ENCODE data around the gene NPHP4.

NPHP4 gene

GRCh38 chr1:5913078-5913845 lies 79.0 kb downstream of the NPHP4 start:
- no peak for DNase-seq (ENCODE audit: low read depth in 2 of 2)

GRCh38 chr1:5911871-5912271 lies 80.4 kb downstream of the NPHP4 start:
- no peak for DNase-seq (ENCODE audit: low read depth in 2 of 2)

- no peak for DNase-seq (ENCODE audit: low read depth in 2 of 2)
Measured at GRCh38 chr1:5911157-5911556, 81.1 kb downstream of the NPHP4 start.

DNA sequence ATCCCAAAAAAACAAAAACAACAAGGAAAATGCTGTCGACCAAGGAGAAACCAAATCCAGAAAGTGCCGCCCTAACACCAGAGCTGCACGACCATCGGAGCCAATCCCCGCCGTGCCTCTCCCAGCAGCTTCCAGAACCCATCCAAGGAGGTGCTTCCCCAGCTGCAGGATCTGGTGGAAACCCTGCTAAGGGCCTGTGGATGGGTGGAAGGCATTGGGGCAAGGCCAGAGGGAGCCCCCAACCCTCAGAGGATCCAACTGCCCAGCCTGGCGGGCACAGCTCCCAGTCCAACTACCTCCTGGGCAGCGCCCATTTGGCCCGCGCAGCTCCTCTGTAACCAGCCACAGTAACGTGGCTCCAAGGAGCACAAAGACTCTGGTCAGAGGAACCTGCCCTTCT lies 81.6 kb downstream of the NPHP4 start:
- no peak for DNase-seq (ENCODE audit: low read depth in 2 of 2)

- DNase-seq (ENCODE audit: low read depth in 2 of 2): no peak
Measured at GRCh38 chr1:5910276-5910620, 82.0 kb downstream of the NPHP4 start.

GRCh38 chr1:5909576-5910275 lies 82.5 kb downstream of the NPHP4 start:
- no peak for DNase-seq (ENCODE audit: low read depth in 2 of 2)

- DNase-seq (ENCODE audit: low read depth in 2 of 2): no peak
Measured at GRCh38 chr1:5908461-5909375, 83.5 kb downstream of the NPHP4 start.

DNA sequence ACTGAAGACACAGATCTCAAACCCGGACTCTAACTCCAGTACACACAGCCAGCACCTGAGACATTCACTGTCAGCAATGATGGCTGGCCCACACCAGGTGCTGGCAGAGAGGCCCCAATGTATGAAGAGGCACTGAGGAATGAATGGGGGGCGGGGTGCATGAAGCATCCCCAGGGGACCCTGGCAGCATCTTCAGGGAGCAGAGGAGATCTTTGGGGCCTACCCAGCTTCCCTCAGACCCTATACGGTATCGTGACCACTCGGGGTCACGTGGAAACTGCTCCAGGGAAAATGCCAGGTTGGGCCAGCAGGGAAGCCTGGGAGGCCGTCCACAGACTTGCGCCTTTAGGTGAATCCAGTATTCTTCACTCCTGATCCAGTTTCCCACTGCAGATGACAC lies 84.3 kb downstream of the NPHP4 start:
- no peak for DNase-seq (ENCODE audit: low read depth in 2 of 2)

DNA sequence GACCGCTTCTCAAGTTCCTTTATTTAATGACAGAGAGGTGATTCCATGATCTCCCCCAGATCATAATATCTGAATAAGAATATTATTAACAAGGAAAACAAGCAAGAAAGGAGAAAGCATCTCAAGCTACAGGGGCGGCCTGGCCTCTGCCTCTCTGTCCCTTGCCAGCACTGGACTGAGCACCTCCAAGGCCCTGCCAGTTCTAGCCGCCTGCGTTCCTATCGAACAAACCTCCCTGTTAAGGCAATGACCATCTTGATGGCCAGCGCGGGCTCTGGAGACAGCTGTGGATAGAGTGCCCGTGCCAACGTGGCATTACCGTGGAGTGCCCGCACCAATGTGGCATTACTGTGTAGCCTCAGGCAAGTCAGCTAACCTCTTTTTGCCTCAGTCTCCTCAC lies 84.8 kb downstream of the NPHP4 start:
- no peak for DNase-seq (ENCODE audit: low read depth in 2 of 2)

- no peak for DNase-seq (ENCODE audit: low read depth in 2 of 2)
Measured at GRCh38 chr1:5906966-5907365, 85.3 kb downstream of the NPHP4 start.

GRCh38 chr1:5906116-5906515 lies 86.1 kb downstream of the NPHP4 start:
- no peak for DNase-seq (ENCODE audit: low read depth in 2 of 2)

DNA sequence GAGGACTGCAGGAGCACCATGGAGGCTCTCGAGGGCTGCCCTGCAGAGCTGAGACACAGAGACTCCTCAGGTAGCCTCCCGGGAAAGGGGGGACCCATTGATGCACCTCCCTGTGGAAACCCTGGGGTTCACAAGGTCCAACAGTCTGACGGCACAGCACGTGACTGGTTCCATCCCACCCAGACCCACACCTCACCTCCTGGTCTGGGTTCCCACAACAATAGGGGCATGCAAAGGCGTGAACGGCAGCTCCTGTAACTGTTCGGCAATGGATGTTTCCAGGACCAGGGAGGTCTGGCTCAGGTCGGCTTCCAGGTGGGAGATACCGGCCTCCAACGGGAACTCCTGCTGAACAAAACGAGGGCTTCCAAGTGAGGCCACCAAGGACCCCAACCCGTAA lies 86.8 kb downstream of the NPHP4 start:
- DNase-seq (ENCODE audit: low read depth in 2 of 2): no peak

DNA sequence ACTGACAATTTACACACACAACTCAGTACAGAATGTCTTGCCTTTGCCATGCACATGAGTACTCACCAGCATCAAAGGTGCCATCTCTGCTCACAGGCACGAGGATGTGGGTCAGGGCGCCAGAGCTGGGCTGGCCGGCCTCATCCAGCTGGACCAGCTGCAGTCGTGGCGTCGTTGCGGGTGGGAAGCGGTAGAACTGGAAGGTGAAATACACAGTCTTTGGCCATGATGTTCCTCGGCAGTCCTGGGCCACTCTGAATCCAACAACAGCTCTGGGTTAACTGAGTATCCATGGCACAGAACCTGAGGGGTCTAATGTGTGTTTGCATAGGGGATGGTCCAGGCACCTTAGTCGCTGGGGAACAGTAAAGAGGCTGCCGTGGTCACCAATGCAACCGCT lies 87.7 kb downstream of the NPHP4 start:
- no peak for DNase-seq (ENCODE audit: low read depth in 2 of 2)

DNA sequence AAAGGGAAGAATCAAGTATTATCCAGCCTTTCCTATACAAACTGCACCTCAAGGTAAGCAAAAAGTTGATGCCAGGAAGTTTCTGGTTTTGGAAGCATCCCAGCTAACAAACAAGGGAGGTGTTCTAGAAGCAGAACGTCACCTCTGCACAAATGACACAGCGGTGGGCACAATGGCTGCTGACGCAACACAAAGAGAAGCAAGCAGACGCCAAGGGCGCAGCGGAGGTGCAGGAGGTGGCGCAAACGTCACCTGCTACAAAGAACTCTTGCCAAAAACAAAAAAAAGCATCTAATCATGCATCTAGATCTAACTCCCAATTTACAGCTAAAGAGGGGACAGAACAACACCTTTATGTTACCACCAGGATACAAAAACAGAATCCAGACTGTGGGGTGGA lies 88.5 kb downstream of the NPHP4 start:
- DNase-seq (ENCODE audit: low read depth in 2 of 2): no peak

GRCh38 chr1:5903031-5903430 lies 89.2 kb downstream of the NPHP4 start:
- DNase-seq (ENCODE audit: low read depth in 2 of 2): no peak

GRCh38 chr1:5901841-5902240 lies 90.4 kb downstream of the NPHP4 start:
- DNase-seq (ENCODE audit: low read depth in 2 of 2): no peak

GRCh38 chr1:5901150-5901549 lies 91.1 kb downstream of the NPHP4 start:
- no peak for DNase-seq (ENCODE audit: low read depth in 2 of 2)

GRCh38 chr1:5898266-5898665 lies 94.0 kb downstream of the NPHP4 start:
- no peak for DNase-seq (ENCODE audit: low read depth in 2 of 2)

DNA sequence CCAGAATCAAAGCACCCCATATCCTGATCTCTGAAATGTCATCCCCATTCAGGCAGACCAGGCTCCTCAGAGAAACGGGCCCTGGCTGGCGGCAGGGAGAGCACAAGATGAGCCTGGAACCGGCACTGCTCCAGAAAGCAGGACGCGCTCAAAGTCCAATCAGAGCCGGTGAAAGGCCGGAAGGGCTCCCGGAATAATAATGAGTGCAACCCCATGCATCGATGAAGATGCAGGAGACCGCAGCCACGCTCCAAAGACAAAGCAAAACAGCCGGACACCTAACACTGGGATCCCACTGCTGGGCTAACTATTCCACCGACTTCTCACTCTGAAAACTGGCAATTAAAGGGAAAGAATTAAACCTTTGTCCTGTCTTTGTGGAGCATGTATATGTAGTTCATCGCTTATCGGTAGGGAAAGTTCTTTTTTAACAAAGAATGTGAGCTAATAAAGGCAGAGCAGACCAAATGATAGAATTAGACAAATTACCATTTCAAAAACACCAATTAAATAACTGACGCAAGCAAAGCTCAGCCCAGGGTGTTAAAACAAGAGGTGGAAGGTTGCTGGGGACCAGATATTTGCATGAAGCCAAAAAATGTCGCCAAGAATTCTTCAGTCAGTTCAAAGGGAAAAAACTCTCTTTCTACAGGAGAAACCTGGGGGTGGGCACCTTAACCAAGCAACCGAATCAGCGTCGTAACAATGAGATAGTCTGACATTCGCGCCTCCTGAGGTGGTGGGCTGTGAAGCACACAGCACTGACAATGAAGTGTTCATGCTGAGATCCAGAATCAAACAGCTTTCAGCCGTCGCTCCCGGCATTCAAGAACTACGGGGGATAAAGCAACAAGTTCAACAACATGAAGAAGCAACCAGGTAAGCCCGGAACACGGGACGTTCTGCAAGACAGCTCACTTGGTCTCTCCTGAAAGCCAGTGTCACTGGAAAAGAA lies 95.2 kb downstream of the NPHP4 start:
- DNase-seq (ENCODE audit: low read depth in 2 of 2): no peak

- DNase-seq (ENCODE audit: low read depth in 2 of 2): no peak
Measured at GRCh38 chr1:5895446-5896406, 96.5 kb downstream of the NPHP4 start.
